Omental fat pad (tissue), 4 donors: ENCODE data around the gene COLEC12. TPM values are rescaled to one million over a fixed set of nuclear protein-coding genes. Genes with fewer than 3 reads are reported as not detected.

Experiments
- ATAC-seq: fragments of 150-250 bp; one replicate; pipeline ENCODE4 v1.9.1; 2016; ENCODE audit warnings: mild to moderate bottlenecking, moderate library complexity; ENCODE audit not compliant: low FRiP score
- DNase-seq: peaks from one replicate; pipeline ENCODE4 v3.0.0-alpha.2; 2019; ENCODE audit warnings: low spot score
- CTCF ChIP-seq, 3 donors: fragments of 450-650 bp; IDR thresholded peaks; one replicate each; pipeline ENCODE4 v1.5.1; 2016 to 2017; ENCODE audit warnings: antibody characterized with exemption in 3 of 3, mild to moderate bottlenecking in 3 of 3, moderate library complexity in 2 of 3
- total RNA-seq, 4 donors: library from RNA; depleted of rRNA; stranded (reverse); fragments of >200 nt; gene quantifications; one replicate each; pipeline ENCODE4 v1.1.0, GENCODE V29; 2016

COLEC12 gene
- total RNA-seq, 4 donors from 2014 or later = 25.3 to 54.8 (median 42.7) TPM

GRCh38 chr18:267380-267687 is 233.2 kb downstream of the COLEC12 start:
- no peak for TF ChIP-seq CTCF (IDR thresholded peaks at IDR 0.05)

More at GRCh38 chr18:267380-267687, 233.2 kb downstream of the COLEC12 start:
- ATAC-seq (no peak), DNase-seq (no peak)

Other genes with a start within 250 kb of the COLEC12 start
- 10 to 100 TPM; 33.0 to 60.6 (median 45.9) TPM for gene THOC1, start 232.7 kb downstream of the COLEC12 start, total RNA-seq
- gene CETN1, start 79.7 kb upstream of the COLEC12 start, total RNA-seq = not detected
- 1 to 10 TPM in 2 of 4 donors, under 1 TPM in 1, not detected in 1; 0.25 to 4.1 (median 3.4) TPM for gene CLUL1, start 96.3 kb upstream of the COLEC12 start, total RNA-seq
- gene TYMS, start 157.0 kb upstream of the COLEC12 start, total RNA-seq = 1 to 10 TPM in 1 of 4 donors, under 1 TPM in 2, not detected in 1; 0.50 to 6.4 (median 0.65) TPM
- gene ENOSF1, start 211.9 kb upstream of the COLEC12 start, total RNA-seq = 100 to 1,000 TPM in 1 of 4 donors, 10 to 100 TPM in 3; 31.7 to 104 (median 45.2) TPM